ENCODE measurements around the gene DDX17. TPM values are rescaled to one million over a fixed set of nuclear protein-coding genes. Genes with fewer than 3 reads are reported as not detected.

Gene DDX17
- total RNA-seq, 3 donors from 2014 or later (not counting 1 experiment from before 2014, with no cell fraction given): 571 to 752 (median 578) TPM

- Histone ChIP-seq H3K27me3 (ENCODE audit: control insufficient read depth, insufficient read depth, low read length) (peaks cover 22% of the 10 kb centered on the region), H3K36me3 (ENCODE audit: control insufficient read depth, insufficient read depth, low read length) (no peaks in the 10 kb centered on the region), H3K4me1 (ENCODE audit: control insufficient read depth, insufficient read depth, low read length) (peaks cover 7% of the 10 kb centered on the region), H3K4me3 (ENCODE audit: low read length) (no peak overlapping the region), H3K27ac (ENCODE audit: low read length) (no peak overlapping the region), H3K9me3 (ENCODE audit: control insufficient read depth, insufficient read depth, low read length) (no peaks in the 10 kb centered on the region)
- 82% methylated on average over 4 of the region's 4 CpGs for WGBS (ENCODE audit: insufficient coverage)
- Mint-ChIP-seq H3K9me3 (no peaks in the 10 kb centered on the region), H3K27me3 (ENCODE audit: low read depth in 2 of 2) (peaks cover 37 to 40% of the 10 kb centered on the region in 2 donors), H3K4me1 (peaks cover 4 to 7% of the 10 kb centered on the region in 2 donors), H3K36me3 (no peaks in the 10 kb centered on the region), H3K4me3 (no peak overlapping the region), H3K27ac (no peak overlapping the region)
- intact Hi-C loops (cut with micrococcal nuclease): no loop called here
- DNase-seq (no peak), ATAC-seq (no peak)
- no peak for TF ChIP-seq CTCF (IDR thresholded peaks at IDR 0.05)
Measured at GRCh38 chr22:38451864-38452263, 54.2 kb downstream of the DDX17 start.

GRCh38 chr22:38451404-38451803 lies 54.7 kb downstream of the DDX17 start:
- H3K4me1 Mint-ChIP-seq: peaks cover 3 to 4% of the 10 kb centered on the region in 2 donors
- Histone ChIP-seq H3K27me3 (ENCODE audit: control insufficient read depth, insufficient read depth, low read length) (peaks cover 18% of the 10 kb centered on the region), H3K27ac (ENCODE audit: low read length) (no peak overlapping the region), H3K36me3 (ENCODE audit: control insufficient read depth, insufficient read depth, low read length) (no peaks in the 10 kb centered on the region), H3K4me1 (ENCODE audit: control insufficient read depth, insufficient read depth, low read length) (peaks cover 7% of the 10 kb centered on the region), H3K9me3 (ENCODE audit: control insufficient read depth, insufficient read depth, low read length) (no peaks in the 10 kb centered on the region), H3K4me3 (ENCODE audit: low read length) (no peak overlapping the region)
- H3K9me3 Mint-ChIP-seq: no peaks in the 10 kb centered on the region
- WGBS (ENCODE audit: insufficient coverage): 95% methylated on average over 2 of the region's 2 CpGs
- no peaks in the 10 kb centered on the region for H3K36me3 Mint-ChIP-seq
- H3K27me3 Mint-ChIP-seq (ENCODE audit: low read depth in 2 of 2): peaks cover 33 to 36% of the 10 kb centered on the region in 2 donors
- no peak overlapping the region for H3K27ac Mint-ChIP-seq
- ATAC-seq (no peak), DNase-seq (no peak)
- TF ChIP-seq CTCF (IDR thresholded peaks at IDR 0.05): no peak
- intact Hi-C loops (cut with micrococcal nuclease): no loop called here
- H3K4me3 Mint-ChIP-seq: no peak overlapping the region

GRCh38 chr22:38450234-38450797 lies 55.8 kb downstream of the DDX17 start:
- H3K36me3 ChIP-seq (ENCODE audit: control insufficient read depth, insufficient read depth, low read length): no peaks in the 10 kb centered on the region
- DNase-seq (no peak), ATAC-seq (no peak)
- H3K4me1 ChIP-seq (ENCODE audit: control insufficient read depth, insufficient read depth, low read length): peaks cover 7% of the 10 kb centered on the region
- TF ChIP-seq CTCF (IDR thresholded peaks at IDR 0.05): no peak
- intact Hi-C loops (cut with micrococcal nuclease): no loop called here
- H3K4me1 Mint-ChIP-seq: peaks cover 0 to 4% of the 10 kb centered on the region in 2 donors
- WGBS (ENCODE audit: insufficient coverage): 68% methylated on average over 11 of the region's 11 CpGs
- no peak overlapping the region for H3K4me3 Mint-ChIP-seq
- H3K4me3 ChIP-seq (ENCODE audit: low read length): no peak overlapping the region
- peaks cover 13% of the 10 kb centered on the region for H3K27me3 ChIP-seq (ENCODE audit: control insufficient read depth, insufficient read depth, low read length)
- H3K27ac Mint-ChIP-seq: no peak overlapping the region
- H3K27ac ChIP-seq (ENCODE audit: low read length): no peak overlapping the region
- H3K27me3 Mint-ChIP-seq (ENCODE audit: low read depth in 2 of 2): peaks cover 31 to 33% of the 10 kb centered on the region in 2 donors
- H3K36me3 Mint-ChIP-seq: no peaks in the 10 kb centered on the region
- no peaks in the 10 kb centered on the region for H3K9me3 ChIP-seq (ENCODE audit: control insufficient read depth, insufficient read depth, low read length)
- H3K9me3 Mint-ChIP-seq: no peaks in the 10 kb centered on the region

GRCh38 chr22:38449776-38450175 lies 56.3 kb downstream of the DDX17 start:
- Mint-ChIP-seq H3K9me3 (no peaks in the 10 kb centered on the region), H3K4me1 (peaks cover 0 to 4% of the 10 kb centered on the region in 2 donors), H3K36me3 (no peaks in the 10 kb centered on the region), H3K4me3 (no peak overlapping the region), H3K27me3 (ENCODE audit: low read depth in 2 of 2) (peaks cover 32 to 33% of the 10 kb centered on the region in 2 donors), H3K27ac (no peak overlapping the region)
- Histone ChIP-seq H3K36me3 (ENCODE audit: control insufficient read depth, insufficient read depth, low read length) (no peaks in the 10 kb centered on the region), H3K27ac (ENCODE audit: low read length) (no peak overlapping the region), H3K27me3 (ENCODE audit: control insufficient read depth, insufficient read depth, low read length) (peaks cover 13% of the 10 kb centered on the region), H3K4me3 (ENCODE audit: low read length) (no peak overlapping the region), H3K4me1 (ENCODE audit: control insufficient read depth, insufficient read depth, low read length) (peaks cover 7% of the 10 kb centered on the region), H3K9me3 (ENCODE audit: control insufficient read depth, insufficient read depth, low read length) (no peaks in the 10 kb centered on the region)
- TF ChIP-seq CTCF (IDR thresholded peaks at IDR 0.05): no peak
- no peak for DNase-seq
- intact Hi-C loops (cut with micrococcal nuclease): no loop called here
- WGBS (ENCODE audit: insufficient coverage): 77% methylated on average over 17 of the region's 18 CpGs
- no peak for ATAC-seq
